ENCODE measurements around the gene NXN.
"Not testable (repeated sequence)": the region's sequence is repeated elsewhere in the genome, so short reads cannot be mapped to it uniquely, and the experiment has no call there.

GRCh38 chr17:790874-791247, 188.7 kb downstream of the NXN start:
- TF ChIP-seq CTCF (IDR thresholded peaks at IDR 0.05; ENCODE audit: insufficient read depth, low read length); POLR2AphosphoS5 (IDR thresholded peaks at IDR 0.05; ENCODE audit: low read depth); SPI1 (IDR thresholded peaks at IDR 0.05; ENCODE audit: borderline replicate concordance, low read depth): not testable (repeated sequence)

Measured in HL-60 (cell line).